Measurements from ENCODE around the gene ZBTB22. TPM values are rescaled to one million over a fixed set of nuclear protein-coding genes. Genes with fewer than 3 reads are reported as not detected.

The ZBTB22 gene
- polyA plus RNA-seq, 2 donors: 10.2 to 11.6 TPM

DNA sequence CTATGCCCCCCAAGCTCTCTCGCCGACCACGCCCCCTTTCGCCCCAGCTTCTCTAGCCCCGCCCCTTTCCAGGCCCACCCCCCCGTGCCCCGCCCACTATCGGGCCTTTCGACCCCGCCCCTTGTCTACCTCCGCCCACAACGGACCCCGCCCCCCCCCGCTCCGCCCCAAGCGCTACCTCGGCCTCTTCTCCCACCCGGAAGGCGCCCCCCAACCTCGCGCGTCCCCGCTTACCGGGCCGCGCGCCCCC lies 200 bp downstream of the ZBTB22 start:
- peaks cover 18 to 24% of the 10 kb centered on the region in 2 donors for H3K36me3 ChIP-seq (ENCODE audit: control insufficient read depth in 2 of 2, insufficient read depth in 2 of 2, low read length in 1 of 2)
- H3K27ac ChIP-seq (ENCODE audit: low read depth in 2 of 2, low read length in 1 of 2): peak overlapping the region; percentile 88 to 90
- no peaks in the 10 kb centered on the region for H3K27me3 ChIP-seq (ENCODE audit: control insufficient read depth in 1 of 2, insufficient read depth in 2 of 2, low read length in 2 of 2)
- H3K4me1 ChIP-seq (ENCODE audit: control insufficient read depth in 2 of 2, insufficient read depth in 2 of 2, low read length in 1 of 2): peaks cover 7 to 28% of the 10 kb centered on the region in 2 donors
- H3K4me3 ChIP-seq (ENCODE audit: low read depth in 1 of 2, low read length in 2 of 2): peak overlapping the region; percentile 50 to 53
- H3K9me3 ChIP-seq (ENCODE audit: control insufficient read depth in 2 of 2, insufficient read depth in 1 of 2, low read depth in 1 of 2, low read length in 1 of 2): no peaks in the 10 kb centered on the region
- 0 to 2% methylated on average over 8 to 27 of the region's 27 CpGs for WGBS, 2 donors

- WGBS, 2 donors: 75 to 78% methylated on average over 19 of the region's 19 CpGs
These were observed 733 bp downstream of the ZBTB22 start for GRCh38 chr6:33316603-33317418.

GRCh38 chr6:33315793-33316602 lies 1.5 kb downstream of the ZBTB22 start:
- WGBS, 2 donors: 88 to 93% methylated on average over 17 of the region's 17 CpGs
- Histone ChIP-seq H3K4me3 (ENCODE audit: low read depth in 1 of 2, low read length in 2 of 2) (no peak overlapping the region), H3K27ac (ENCODE audit: low read depth in 2 of 2, low read length in 1 of 2) (no peak overlapping the region), H3K27me3 (ENCODE audit: control insufficient read depth in 1 of 2, insufficient read depth in 2 of 2, low read length in 2 of 2) (no peaks in the 10 kb centered on the region), H3K9me3 (ENCODE audit: control insufficient read depth in 2 of 2, insufficient read depth in 1 of 2, low read depth in 1 of 2, low read length in 1 of 2) (no peaks in the 10 kb centered on the region), H3K36me3 (ENCODE audit: control insufficient read depth in 2 of 2, insufficient read depth in 2 of 2, low read length in 1 of 2) (peaks cover 16 to 24% of the 10 kb centered on the region in 2 donors), H3K4me1 (ENCODE audit: control insufficient read depth in 2 of 2, insufficient read depth in 2 of 2, low read length in 1 of 2) (peaks cover 4 to 27% of the 10 kb centered on the region in 2 donors)

More at GRCh38 chr6:33316603-33317418, 733 bp downstream of the ZBTB22 start:
- Histone ChIP-seq H3K9me3 (ENCODE audit: control insufficient read depth in 2 of 2, insufficient read depth in 1 of 2, low read depth in 1 of 2, low read length in 1 of 2) (no peaks in the 10 kb centered on the region), H3K27me3 (ENCODE audit: control insufficient read depth in 1 of 2, insufficient read depth in 2 of 2, low read length in 2 of 2) (no peaks in the 10 kb centered on the region), H3K4me1 (ENCODE audit: control insufficient read depth in 2 of 2, insufficient read depth in 2 of 2, low read length in 1 of 2) (peaks cover 6 to 28% of the 10 kb centered on the region in 2 donors), H3K36me3 (ENCODE audit: control insufficient read depth in 2 of 2, insufficient read depth in 2 of 2, low read length in 1 of 2) (peaks cover 18 to 24% of the 10 kb centered on the region in 2 donors), H3K27ac (ENCODE audit: low read depth in 2 of 2, low read length in 1 of 2) (peak overlapping the region; percentile 88 to 90), H3K4me3 (ENCODE audit: low read depth in 1 of 2, low read length in 2 of 2) (peak overlapping the region in 1 of 2 donors; percentile 50)

DNA sequence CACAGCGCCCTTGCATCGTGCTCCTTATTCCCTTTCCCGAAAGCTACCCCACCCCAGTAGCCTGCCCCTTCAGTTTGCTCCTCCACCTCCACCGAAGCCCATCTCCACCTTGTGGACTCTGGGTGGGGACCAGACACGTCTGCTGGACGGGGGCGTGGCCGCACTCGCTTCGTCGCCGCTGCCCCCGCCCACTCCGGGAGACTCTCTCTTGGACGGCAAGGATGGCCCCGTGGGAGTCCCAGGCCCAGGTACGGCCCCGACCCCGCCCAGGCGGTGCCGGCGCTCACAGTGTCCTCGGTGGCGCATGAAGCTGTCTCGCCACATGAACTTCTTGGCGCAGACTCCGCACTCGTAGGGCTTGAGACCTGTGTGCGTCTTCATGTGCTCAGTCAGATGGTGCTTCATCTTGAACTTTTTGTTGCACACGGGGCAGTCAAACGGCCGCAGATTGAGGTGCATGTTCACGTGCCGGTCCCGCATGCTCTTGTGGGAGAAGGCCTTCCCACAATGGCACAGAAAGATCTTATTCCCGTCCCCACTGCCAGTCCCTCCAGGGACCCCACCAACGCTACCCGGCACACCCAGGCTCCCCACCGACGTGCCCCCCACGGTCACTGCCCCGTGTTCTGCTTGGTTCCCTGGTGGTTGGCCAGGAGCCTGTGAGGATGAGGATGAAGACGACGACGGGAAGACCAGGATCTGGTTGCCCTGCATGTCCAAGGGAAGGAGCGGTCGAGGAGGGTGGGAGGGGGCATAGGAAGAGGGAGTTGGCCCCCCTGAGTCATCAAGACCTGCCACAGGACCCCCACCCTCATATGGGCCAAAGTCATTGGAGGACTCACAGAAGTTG lies 2.4 kb downstream of the ZBTB22 start:
- 32 to 38% methylated on average over 47 of the region's 47 CpGs for WGBS, 2 donors
- Histone ChIP-seq H3K27me3 (ENCODE audit: control insufficient read depth in 1 of 2, insufficient read depth in 2 of 2, low read length in 2 of 2) (no peaks in the 10 kb centered on the region), H3K4me1 (ENCODE audit: control insufficient read depth in 2 of 2, insufficient read depth in 2 of 2, low read length in 1 of 2) (peaks cover 4 to 18% of the 10 kb centered on the region in 2 donors), H3K27ac (ENCODE audit: low read depth in 2 of 2, low read length in 1 of 2) (peak overlapping the region; percentile 97 to 98), H3K36me3 (ENCODE audit: control insufficient read depth in 2 of 2, insufficient read depth in 2 of 2, low read length in 1 of 2) (peaks cover 12 to 16% of the 10 kb centered on the region in 2 donors), H3K4me3 (ENCODE audit: low read depth in 1 of 2, low read length in 2 of 2) (peak overlapping the region; percentile 83 to 88), H3K9me3 (ENCODE audit: control insufficient read depth in 2 of 2, insufficient read depth in 1 of 2, low read depth in 1 of 2, low read length in 1 of 2) (no peaks in the 10 kb centered on the region)

DNA sequence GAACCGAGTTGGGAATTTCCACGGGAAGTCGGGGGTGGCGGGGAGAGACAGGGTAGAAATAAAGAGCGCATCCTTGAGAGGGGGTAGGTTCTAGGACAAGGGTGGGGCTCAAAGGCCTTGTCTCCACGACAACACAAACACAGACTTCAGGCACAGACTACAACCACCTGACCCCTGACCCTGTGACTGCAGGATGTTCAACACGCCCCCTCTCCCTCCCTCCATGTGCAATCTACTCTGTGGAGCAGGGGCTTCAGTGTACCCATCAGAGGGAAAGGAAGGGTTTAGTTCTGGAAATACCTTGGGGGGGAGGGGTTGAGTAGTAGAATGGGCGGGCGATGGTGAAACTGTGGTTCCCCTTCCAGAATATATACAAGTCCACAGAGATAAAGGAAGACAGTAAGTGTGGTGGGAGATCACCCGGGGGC lies 3.0 kb downstream of the ZBTB22 start:
- H3K36me3 ChIP-seq (ENCODE audit: control insufficient read depth in 2 of 2, insufficient read depth in 2 of 2, low read length in 1 of 2): peaks cover 7 to 10% of the 10 kb centered on the region in 2 donors
- H3K4me3 ChIP-seq (ENCODE audit: low read depth in 1 of 2, low read length in 2 of 2): peak overlapping the region; percentile 83 to 88
- peaks cover 4 to 18% of the 10 kb centered on the region in 2 donors for H3K4me1 ChIP-seq (ENCODE audit: control insufficient read depth in 2 of 2, insufficient read depth in 2 of 2, low read length in 1 of 2)
- H3K27me3 ChIP-seq (ENCODE audit: control insufficient read depth in 1 of 2, insufficient read depth in 2 of 2, low read length in 2 of 2): no peaks in the 10 kb centered on the region
- 2% methylated on average over 10 of the region's 10 CpGs for WGBS, 2 donors
- no peaks in the 10 kb centered on the region for H3K9me3 ChIP-seq (ENCODE audit: control insufficient read depth in 2 of 2, insufficient read depth in 1 of 2, low read depth in 1 of 2, low read length in 1 of 2)
- H3K27ac ChIP-seq (ENCODE audit: low read depth in 2 of 2, low read length in 1 of 2): peak overlapping the region; percentile 97 to 98

DNA sequence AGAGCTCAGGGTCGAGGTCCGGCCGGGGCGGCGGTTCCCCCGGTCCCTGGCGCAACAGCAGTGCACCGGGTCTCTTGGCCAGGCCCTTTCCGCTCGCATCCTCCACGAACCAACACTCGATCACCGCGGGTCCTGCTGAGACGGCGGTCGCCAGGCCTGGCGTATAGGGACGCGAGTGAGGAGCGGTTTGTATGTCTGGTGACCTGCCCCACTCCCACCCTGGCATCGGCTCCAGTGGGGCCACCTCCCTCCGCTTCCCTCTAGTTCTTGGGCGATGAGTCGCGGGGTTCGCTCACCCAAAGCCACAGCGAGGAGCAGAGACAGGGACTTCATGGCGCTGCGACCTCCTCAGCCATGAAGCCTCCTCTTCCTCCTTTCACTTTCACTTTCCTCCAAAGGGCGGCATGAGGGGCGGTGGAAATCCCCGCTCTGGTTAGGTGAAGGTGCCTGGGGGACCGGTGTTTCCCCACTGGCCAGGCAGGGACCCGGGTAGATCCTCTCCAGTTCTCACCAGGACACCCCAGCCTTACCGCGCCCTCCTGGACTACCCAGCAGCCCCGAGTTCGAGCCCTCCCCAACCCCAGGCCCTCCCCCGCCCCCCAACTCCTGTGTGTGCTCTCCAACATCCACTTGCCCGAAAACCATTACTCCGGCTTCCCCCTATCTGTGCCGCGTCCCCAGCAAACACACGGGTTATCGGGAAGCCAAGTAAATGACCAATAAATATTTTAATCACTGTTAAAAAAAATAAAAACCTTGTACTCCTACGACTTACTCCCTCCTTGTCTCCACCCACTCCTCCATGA lies 3.6 kb downstream of the ZBTB22 start, which contains the start of gene TAPBP:
TAPBP (minus strand) TSS at position 370 of the 806 bp plus-strand sequence; CDS start at position 333, 37 bp downstream.
- H3K4me3 ChIP-seq (ENCODE audit: low read depth in 1 of 2, low read length in 2 of 2): peak within 1 kb of the TSS; percentile 83 to 88
- WGBS, 2 donors: 0 to 1% methylated on average over 47 of the region's 47 CpGs
- H3K27ac ChIP-seq (ENCODE audit: low read depth in 2 of 2, low read length in 1 of 2): peak within 1 kb of the TSS; percentile 97 to 98

DNA sequence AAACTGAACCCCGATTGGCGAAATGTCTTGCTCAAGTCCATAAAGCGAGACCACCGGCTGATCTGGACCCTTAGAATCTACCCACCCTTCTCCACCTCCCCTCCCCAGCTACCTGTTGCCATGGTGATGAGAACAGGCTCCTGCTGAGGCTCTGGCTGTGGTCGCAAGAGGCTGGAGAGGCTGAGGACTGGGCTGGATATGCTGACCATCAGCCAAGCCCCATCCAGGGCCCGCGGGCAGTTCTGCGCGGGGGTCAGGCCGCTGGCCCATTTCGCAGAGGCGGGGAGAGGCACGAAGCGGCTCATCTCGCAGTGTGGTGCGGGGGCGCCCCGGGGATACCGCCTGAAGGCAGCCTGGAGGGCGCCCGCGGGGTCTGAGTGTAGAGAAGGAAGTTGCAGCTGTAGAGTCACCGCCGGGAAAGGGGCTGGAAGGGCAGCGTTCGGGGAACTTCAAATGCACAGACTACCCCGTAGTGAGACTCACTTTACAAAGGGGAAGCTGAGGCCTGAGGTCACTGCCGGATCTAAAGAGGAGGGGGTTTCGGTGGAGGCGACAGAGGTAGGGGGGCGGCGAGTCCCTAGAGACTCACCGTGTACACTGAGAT lies 4.3 kb downstream of the ZBTB22 start:
- Histone ChIP-seq H3K9me3 (ENCODE audit: control insufficient read depth in 2 of 2, insufficient read depth in 1 of 2, low read depth in 1 of 2, low read length in 1 of 2) (no peaks in the 10 kb centered on the region), H3K27ac (ENCODE audit: low read depth in 2 of 2, low read length in 1 of 2) (peak overlapping the region; percentile 97 to 98), H3K4me3 (ENCODE audit: low read depth in 1 of 2, low read length in 2 of 2) (peak overlapping the region; percentile 83 to 88), H3K4me1 (ENCODE audit: control insufficient read depth in 2 of 2, insufficient read depth in 2 of 2, low read length in 1 of 2) (peaks cover 4 to 18% of the 10 kb centered on the region in 2 donors), H3K27me3 (ENCODE audit: control insufficient read depth in 1 of 2, insufficient read depth in 2 of 2, low read length in 2 of 2) (no peaks in the 10 kb centered on the region), H3K36me3 (ENCODE audit: control insufficient read depth in 2 of 2, insufficient read depth in 2 of 2, low read length in 1 of 2) (no peaks in the 10 kb centered on the region)
- WGBS, 2 donors: 0 to 1% methylated on average over 33 of the region's 33 CpGs

More for the DNA sequence above, 3.6 kb downstream of the ZBTB22 start, which contains the start of gene TAPBP:
- Histone ChIP-seq H3K4me1 (ENCODE audit: control insufficient read depth in 2 of 2, insufficient read depth in 2 of 2, low read length in 1 of 2) (peaks cover 4 to 18% of the 10 kb centered on the region in 2 donors), H3K36me3 (ENCODE audit: control insufficient read depth in 2 of 2, insufficient read depth in 2 of 2, low read length in 1 of 2) (peaks cover under 1 to 5% of the 10 kb centered on the region in 2 donors), H3K9me3 (ENCODE audit: control insufficient read depth in 2 of 2, insufficient read depth in 1 of 2, low read depth in 1 of 2, low read length in 1 of 2) (no peaks in the 10 kb centered on the region), H3K27me3 (ENCODE audit: control insufficient read depth in 1 of 2, insufficient read depth in 2 of 2, low read length in 2 of 2) (no peaks in the 10 kb centered on the region)

DNA sequence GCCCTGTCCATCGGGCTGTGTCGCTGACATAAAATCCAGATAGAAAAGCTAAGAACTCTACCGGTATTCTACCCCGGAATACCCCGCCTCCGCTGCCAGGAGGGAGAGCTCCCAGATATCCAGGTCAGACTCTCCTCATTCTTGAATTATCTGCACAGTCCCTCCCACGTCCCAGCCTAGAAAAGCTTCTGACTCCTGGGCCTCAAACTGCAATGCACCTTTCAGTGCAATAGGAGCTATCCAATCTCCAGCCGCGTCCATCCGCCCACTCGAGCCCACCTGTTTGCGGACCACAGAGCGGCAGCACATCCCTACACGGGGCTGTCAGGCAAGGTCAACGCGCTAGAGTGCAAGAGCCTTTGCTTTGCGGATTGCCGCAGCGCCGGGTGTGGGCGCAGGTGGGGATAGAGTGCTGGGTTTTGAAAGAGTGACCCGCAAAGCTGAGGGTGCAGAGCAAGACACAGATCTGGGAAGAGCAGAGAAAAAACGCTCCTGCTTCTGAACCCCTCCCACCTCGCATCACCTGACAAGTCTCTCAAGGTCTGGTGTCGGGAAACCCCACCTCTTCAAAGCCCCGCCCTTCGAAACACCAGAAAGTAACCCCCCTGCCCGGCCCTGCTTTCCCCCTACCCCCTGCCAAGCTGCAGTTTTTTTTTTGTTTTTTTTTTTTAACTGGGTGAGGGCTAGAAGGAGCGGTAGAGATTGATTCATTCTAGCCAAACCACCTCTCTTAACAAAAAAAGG lies 5.0 kb downstream of the ZBTB22 start:
- 5 to 6% methylated on average over 29 of the region's 29 CpGs for WGBS, 2 donors
- Histone ChIP-seq H3K4me3 (ENCODE audit: low read depth in 1 of 2, low read length in 2 of 2) (peak overlapping the region; percentile 83 to 88), H3K9me3 (ENCODE audit: control insufficient read depth in 2 of 2, insufficient read depth in 1 of 2, low read depth in 1 of 2, low read length in 1 of 2) (no peaks in the 10 kb centered on the region), H3K27me3 (ENCODE audit: control insufficient read depth in 1 of 2, insufficient read depth in 2 of 2, low read length in 2 of 2) (no peaks in the 10 kb centered on the region), H3K27ac (ENCODE audit: low read depth in 2 of 2, low read length in 1 of 2) (peak overlapping the region; percentile 97 to 98), H3K36me3 (ENCODE audit: control insufficient read depth in 2 of 2, insufficient read depth in 2 of 2, low read length in 1 of 2) (no peaks in the 10 kb centered on the region), H3K4me1 (ENCODE audit: control insufficient read depth in 2 of 2, insufficient read depth in 2 of 2, low read length in 1 of 2) (peaks cover 4 to 18% of the 10 kb centered on the region in 2 donors)

Measured in esophagus (tissue), 2 donors.